Right atrium auricular region (tissue), 2 donors: ENCODE data around the gene PAPSS1. TPM values are rescaled to one million over a fixed set of nuclear protein-coding genes. Genes with fewer than 3 reads are reported as not detected.
"Not testable (repeated sequence)": the region's sequence is repeated elsewhere in the genome, so short reads cannot be mapped to it uniquely, and the experiment has no call there.

Experiments used
- DNase-seq: peaks from one replicate; pipeline ENCODE4 v3.0.0-alpha.2; 2019; ENCODE audit warnings: low spot score
- H3K27ac ChIP-seq, 2 donors: fragments of 200-600 bp; sonication (generic); 1 replicate in 1 of 2; 2 replicates in 1 of 2; pipeline ENCODE4 v1.5.1; 2016 to 2019
- H3K27me3 ChIP-seq, 2 donors: fragments of 200-600 bp; sonication (generic); one replicate each; pipeline versions ENCODE4 v1.5.1 to v1.6.0; 2017 to 2019
- H3K36me3 ChIP-seq: fragments of 200-600 bp; sonication (generic); one replicate; pipeline ENCODE4 v1.5.1; 2016
- H3K4me1 ChIP-seq, 2 donors: fragments of 200-600 bp; sonication (generic); one replicate each; pipeline versions ENCODE4 v1.5.1 to v1.6.0; 2017 to 2019
- H3K4me3 ChIP-seq, 2 donors: fragments of 200-600 bp; sonication (generic); 1 replicate in 1 of 2; 2 replicates in 1 of 2; pipeline ENCODE4 v1.5.1; 2017 to 2019; ENCODE audit warnings: mild to moderate bottlenecking in 1 of 2, moderate library complexity in 1 of 2
- H3K9me3 ChIP-seq, 2 donors: fragments of 200-600 bp; sonication (generic); one replicate each; pipeline ENCODE4 v1.5.1; 2019
- total RNA-seq, 2 donors: library from RNA; depleted of rRNA; stranded (reverse); fragments of >200 nt; gene quantifications; one replicate each; pipeline ENCODE4 v1.1.0, GENCODE V29; 2016
- TF ChIP-seq, protein P1 (sequence below), 2 donors: fragments of 200-600 bp; sonication (generic); IDR thresholded peaks; one replicate each; pipeline ENCODE4 v1.5.1; 2019; ENCODE audit warnings: antibody characterized with exemption in 2 of 2

The PAPSS1 gene
- total RNA-seq, 2 donors from 2014 or later = 10.5 to 14.3 TPM

DNA sequence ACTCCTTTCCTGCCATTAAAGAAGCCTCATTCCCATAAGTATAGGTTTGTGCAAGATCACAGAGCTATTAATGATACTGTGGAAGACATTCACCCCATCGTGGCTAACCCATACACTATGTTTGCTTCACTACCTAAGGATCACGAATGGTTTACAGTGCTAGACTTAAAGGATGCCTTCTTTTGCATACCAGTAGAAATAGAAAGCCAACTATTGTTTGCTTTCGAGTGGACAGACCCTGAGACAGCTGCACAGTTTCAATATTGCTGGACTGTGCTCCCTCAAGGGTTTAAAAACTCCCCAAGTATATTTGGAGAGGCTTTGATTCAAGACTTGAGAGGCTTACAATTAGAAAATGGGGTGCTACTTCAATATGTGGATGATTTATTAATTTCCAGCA lies 16.0 kb upstream of the PAPSS1 start:
- TF ChIP-seq, protein P1, sequence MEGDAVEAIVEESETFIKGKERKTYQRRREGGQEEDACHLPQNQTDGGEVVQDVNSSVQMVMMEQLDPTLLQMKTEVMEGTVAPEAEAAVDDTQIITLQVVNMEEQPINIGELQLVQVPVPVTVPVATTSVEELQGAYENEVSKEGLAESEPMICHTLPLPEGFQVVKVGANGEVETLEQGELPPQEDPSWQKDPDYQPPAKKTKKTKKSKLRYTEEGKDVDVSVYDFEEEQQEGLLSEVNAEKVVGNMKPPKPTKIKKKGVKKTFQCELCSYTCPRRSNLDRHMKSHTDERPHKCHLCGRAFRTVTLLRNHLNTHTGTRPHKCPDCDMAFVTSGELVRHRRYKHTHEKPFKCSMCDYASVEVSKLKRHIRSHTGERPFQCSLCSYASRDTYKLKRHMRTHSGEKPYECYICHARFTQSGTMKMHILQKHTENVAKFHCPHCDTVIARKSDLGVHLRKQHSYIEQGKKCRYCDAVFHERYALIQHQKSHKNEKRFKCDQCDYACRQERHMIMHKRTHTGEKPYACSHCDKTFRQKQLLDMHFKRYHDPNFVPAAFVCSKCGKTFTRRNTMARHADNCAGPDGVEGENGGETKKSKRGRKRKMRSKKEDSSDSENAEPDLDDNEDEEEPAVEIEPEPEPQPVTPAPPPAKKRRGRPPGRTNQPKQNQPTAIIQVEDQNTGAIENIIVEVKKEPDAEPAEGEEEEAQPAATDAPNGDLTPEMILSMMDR (IDR thresholded peaks at IDR 0.05) = no peak
- H3K27ac ChIP-seq = no peak overlapping the region
- peaks cover 0 to 6% of the 10 kb centered on the region in 2 donors for H3K4me1 ChIP-seq
- no peak overlapping the region for H3K4me3 ChIP-seq
- H3K27me3 ChIP-seq = no peaks in the 10 kb centered on the region
- H3K9me3 ChIP-seq = no peaks in the 10 kb centered on the region
- no peaks in the 10 kb centered on the region for H3K36me3 ChIP-seq
- no peak for DNase-seq

DNA sequence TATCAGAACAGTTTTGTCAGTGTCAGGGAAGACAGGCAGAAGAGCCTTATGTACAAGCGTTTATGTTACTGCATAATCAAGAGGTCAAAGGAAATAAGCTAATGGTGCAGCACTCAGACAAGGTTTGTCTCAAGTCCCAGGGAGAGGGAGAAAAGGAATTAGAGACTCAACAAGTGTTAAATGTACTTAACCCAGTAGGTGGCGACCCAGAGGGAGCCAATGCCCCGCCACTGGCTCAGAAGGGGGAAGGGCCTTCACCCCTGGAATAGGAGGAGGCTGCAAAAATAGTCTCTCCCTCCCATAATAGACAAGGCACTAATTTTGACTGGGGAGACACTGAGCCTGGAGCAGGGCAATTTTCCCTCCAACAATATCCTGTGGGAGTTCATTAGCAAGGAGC lies 14.1 kb upstream of the PAPSS1 start:
- DNase-seq = no peak
- TF ChIP-seq, protein P1 (IDR thresholded peaks at IDR 0.05) = peak in 1 of 2 donors; percentile 15
- Histone ChIP-seq H3K27me3 (no peaks in the 10 kb centered on the region), H3K4me3 (no peak overlapping the region), H3K27ac (no peak overlapping the region), H3K36me3 (no peaks in the 10 kb centered on the region), H3K4me1 (no peaks in the 10 kb centered on the region), H3K9me3 (no peaks in the 10 kb centered on the region)

DNA sequence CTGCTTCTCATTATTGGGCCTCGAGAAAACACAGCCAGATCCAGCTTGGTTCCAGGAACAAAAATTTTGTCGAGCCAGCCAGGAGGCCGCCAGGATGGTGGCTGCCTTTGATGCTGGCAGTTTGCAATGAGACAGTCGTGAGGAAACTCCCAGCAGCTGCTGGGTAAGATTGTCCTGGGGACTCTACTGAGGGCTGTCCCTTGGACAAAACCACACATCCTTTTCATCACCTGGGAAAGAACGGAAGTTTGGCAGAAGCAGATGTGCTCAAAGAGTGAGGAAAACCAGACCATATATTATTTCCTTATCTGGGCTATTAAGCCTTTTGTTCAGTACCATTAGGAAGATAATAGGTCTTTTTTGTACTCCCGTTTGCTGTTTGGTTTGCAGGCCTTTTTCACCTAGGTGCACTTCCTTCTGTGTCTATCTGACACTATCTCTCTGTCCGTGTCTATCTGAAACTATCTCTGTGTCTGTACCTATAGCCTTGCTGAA lies 13.4 kb upstream of the PAPSS1 start:
- no peaks in the 10 kb centered on the region for H3K27me3 ChIP-seq
- no peak overlapping the region for H3K4me3 ChIP-seq
- no peak for DNase-seq
- H3K27ac ChIP-seq = no peak overlapping the region
- H3K9me3 ChIP-seq = no peaks in the 10 kb centered on the region
- no peaks in the 10 kb centered on the region for H3K4me1 ChIP-seq
- no peaks in the 10 kb centered on the region for H3K36me3 ChIP-seq
- TF ChIP-seq, protein P1 (IDR thresholded peaks at IDR 0.05) = no peak

DNA sequence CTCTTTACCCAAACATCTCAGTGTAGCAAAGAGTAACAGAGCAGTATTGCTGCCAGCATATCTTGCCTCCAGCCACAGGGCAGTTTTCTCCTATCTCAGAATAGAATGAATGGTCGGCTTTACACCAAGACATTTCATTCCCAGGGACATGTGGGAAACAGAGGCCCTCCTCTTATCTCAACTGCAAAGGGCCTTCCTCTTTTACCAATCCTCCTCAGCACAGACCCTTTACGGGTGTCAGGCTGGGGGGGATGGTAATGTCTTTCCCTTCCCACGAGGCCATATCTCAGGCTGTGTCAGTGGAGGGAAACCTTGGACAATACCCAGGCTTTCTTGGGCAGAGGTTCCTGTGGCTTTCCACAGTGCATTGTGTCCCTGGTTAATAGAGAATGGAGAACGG lies 9.0 kb upstream of the PAPSS1 start:
- H3K4me3 ChIP-seq, H3K36me3 ChIP-seq, H3K9me3 ChIP-seq, H3K4me1 ChIP-seq, H3K27ac ChIP-seq, DNase-seq, H3K27me3 ChIP-seq: not testable (repeated sequence)

DNA sequence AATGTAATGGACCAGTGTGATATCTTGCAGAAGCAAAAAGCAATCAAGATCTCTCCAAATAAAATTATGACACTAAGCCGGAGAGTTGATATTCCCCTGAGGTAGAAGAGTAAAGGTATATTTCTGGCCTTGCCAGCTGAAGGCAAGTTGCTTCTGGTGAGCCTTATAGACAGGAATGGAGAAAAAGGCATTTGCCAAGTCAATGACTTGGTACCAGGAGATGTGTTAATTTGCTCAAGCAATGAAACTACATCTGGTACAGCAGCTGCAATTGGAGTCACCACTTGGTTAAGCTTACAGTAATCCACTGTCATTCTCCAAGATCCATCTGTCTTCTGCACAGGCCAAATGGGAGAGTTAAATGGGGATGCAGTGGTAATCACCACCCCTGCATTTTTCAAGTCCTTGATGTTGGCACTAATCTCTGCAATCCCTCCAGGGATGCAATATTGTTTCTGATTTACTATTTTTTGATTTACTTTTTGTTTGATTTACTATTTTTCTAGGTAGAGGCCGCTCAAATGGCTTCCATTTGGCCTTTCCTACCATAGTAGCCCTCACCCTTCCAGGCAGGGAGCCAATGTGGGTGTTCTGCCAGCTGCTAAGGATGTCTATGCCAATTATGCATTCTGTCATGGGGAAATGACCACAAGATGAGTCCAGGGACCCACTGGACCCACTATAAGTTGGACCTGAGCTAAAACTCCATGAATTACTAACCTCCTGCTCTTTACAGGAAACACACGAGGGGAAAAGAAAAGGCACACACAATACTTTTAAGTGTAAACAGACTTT lies 6.3 kb upstream of the PAPSS1 start:
- not testable (repeated sequence) for H3K9me3 ChIP-seq, H3K4me1 ChIP-seq, H3K27ac ChIP-seq, H3K27me3 ChIP-seq, DNase-seq, H3K4me3 ChIP-seq, H3K36me3 ChIP-seq

DNA sequence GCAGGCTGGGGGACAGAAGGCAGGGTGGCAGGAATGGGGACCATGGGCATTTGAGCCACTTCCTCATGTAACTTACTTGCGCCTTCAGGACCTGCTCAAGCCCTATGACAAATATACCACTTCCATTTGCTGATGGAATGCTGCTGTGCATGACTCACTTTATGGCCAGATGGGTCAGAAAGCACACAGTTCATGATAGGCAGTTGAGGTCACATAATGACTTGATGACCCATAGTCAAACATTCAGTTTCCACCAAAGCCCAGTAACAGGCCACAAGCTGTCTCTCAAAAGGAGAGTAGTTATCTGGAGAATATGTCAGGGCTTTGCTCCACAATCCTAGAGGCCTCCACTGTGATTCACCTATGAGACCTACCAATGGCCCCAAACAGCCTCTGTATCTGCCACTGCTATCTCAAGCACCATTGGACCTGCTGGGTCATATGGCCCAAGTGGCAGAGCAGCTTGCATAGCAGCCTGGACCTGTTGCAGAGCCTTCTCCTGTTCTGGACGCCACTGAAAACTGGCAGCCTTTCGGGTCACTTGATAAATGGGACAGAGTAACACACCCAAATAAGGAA lies 5.3 kb upstream of the PAPSS1 start:
- Histone ChIP-seq H3K9me3 (no peaks in the 10 kb centered on the region), H3K27me3 (no peaks in the 10 kb centered on the region), H3K27ac (no peak overlapping the region), H3K4me1 (no peaks in the 10 kb centered on the region), H3K4me3 (no peak overlapping the region), H3K36me3 (no peaks in the 10 kb centered on the region)
- DNase-seq = no peak
- TF ChIP-seq, protein P1 (IDR thresholded peaks at IDR 0.05) = no peak

DNA sequence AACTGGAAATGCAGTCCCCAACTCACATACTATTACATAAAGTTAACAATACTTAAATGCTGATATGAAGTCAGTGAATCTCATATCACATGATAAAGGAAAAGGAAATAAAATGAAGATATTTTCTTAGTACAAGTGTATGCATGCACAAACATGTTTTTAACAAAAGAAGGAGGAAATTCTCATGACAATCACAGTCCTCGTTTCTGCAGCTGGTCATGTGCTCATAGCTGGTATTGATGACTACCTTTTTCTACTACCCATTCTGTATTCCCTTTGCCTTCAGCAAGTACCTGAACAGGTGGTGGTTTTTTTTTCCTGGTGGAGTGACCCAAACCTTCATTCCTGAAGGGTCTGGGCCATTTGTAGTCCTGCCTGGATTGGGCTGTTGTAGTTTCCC lies 3.3 kb upstream of the PAPSS1 start:
- H3K27ac ChIP-seq, H3K36me3 ChIP-seq, H3K4me3 ChIP-seq, H3K27me3 ChIP-seq, H3K9me3 ChIP-seq, DNase-seq, H3K4me1 ChIP-seq: not testable (repeated sequence)
